ENCODE measurements around the gene TMEM120B.

DNA sequence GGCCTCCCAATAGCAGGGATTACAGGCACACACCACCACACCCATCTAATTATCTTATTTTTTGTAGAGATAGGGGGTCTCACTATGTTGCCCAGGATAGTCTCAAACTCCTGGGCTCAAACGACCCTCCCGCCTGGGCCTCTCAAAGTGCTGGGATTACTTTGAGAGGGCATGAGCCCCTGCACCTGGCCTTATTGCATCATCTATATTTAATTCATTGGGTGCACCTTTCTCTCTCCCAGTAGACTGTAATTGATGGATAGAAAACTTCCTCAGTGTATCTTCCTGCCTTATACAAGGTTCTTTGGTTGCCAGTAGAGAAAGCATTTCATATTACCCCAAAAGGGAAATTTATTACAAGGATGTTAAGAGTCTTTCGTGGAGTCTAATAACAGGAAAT lies 34.2 kb upstream of the TMEM120B start:
- TF ChIP-seq, protein P1, sequence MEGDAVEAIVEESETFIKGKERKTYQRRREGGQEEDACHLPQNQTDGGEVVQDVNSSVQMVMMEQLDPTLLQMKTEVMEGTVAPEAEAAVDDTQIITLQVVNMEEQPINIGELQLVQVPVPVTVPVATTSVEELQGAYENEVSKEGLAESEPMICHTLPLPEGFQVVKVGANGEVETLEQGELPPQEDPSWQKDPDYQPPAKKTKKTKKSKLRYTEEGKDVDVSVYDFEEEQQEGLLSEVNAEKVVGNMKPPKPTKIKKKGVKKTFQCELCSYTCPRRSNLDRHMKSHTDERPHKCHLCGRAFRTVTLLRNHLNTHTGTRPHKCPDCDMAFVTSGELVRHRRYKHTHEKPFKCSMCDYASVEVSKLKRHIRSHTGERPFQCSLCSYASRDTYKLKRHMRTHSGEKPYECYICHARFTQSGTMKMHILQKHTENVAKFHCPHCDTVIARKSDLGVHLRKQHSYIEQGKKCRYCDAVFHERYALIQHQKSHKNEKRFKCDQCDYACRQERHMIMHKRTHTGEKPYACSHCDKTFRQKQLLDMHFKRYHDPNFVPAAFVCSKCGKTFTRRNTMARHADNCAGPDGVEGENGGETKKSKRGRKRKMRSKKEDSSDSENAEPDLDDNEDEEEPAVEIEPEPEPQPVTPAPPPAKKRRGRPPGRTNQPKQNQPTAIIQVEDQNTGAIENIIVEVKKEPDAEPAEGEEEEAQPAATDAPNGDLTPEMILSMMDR (IDR thresholded peaks at IDR 0.05): no peak
- TF ChIP-seq ZFX (IDR thresholded peaks at IDR 0.05; ENCODE audit: borderline replicate concordance): no peak

Measured in 22Rv1 (cell line).